NCI-H524 (cell line): ENCODE data around the gene NRARP.

Experiments
- DNase-seq, 2 experiments: peaks; one replicate each; lab custom pipeline; 2025; lab: John Stamatoyannopoulos, UW

Gene NRARP

GRCh38 chr9:137321726-137322361, 19.8 kb upstream of the NRARP start:
- no peak for DNase-seq

DNA sequence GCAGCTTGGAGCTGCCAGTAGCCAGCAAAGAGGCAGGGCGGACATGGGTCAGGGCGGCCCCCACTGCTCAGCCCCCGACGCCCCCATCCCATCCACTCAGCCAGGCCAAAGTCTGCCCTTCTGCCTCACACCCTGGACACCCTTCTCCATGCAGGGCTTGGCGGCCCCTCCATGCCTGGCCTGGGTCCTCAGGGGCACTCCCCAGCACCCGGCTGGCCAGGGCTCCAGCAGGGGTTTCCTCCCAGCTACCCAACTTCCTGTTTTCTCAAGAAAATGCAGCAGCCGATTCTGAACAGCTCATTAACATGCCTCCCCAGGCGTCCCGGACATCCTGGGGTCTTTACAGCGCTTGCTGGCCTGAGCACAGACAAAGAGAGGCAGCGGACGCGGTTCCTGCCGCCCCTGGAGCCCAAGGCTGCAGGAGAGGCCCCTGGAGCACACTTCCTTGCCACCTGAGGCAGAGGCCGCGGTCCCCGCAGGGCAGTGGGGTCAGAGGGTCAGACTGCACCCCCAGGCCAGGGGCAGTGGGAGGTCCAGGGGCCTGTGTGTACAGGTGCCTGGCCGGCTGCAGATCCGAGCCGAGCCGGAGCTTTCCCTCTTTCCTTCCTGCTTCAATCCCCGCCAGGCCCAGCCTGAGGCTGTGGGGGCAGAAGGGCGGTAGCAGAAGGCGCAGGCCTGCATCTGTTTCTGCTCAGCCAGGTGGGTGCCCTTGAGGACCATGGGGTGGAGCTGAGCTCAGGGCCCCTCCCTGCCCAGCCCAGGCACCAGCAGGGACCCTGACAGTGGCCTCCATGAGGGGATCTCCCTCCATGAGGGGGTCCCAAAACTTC, 18.7 kb upstream of the NRARP start:
- DNase-seq, result no peak

GRCh38 chr9:137319739-137320551, 17.9 kb upstream of the NRARP start:
- DNase-seq, result no peak

- no peak for DNase-seq
Observed at GRCh38 chr9:137319011-137319738, 17.1 kb upstream of the NRARP start.

DNA sequence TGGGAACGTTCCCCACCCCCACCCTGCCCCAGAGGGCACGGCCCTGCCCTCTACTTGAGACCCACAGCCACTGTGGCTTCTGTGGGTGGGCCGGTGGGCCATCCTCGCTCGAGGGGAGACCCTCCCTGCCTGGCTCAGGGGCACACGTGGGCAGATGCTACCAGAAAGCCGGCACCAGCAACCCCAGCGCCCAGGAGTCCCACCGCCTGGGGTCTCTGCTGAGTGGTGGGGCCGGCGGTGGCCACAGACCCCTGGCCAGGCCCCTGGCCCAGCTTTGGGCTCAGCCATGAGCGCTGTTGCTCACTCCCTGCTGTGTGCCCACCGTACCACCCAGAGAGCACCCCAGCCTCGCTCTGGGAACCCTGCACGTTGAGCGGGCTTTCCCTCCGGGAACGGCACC, 16.5 kb upstream of the NRARP start:
- DNase-seq, result no peak

GRCh38 chr9:137317718-137318511, 15.8 kb upstream of the NRARP start:
- DNase-seq, result no peak

- no peak for DNase-seq
Observed at GRCh38 chr9:137317021-137317717, 15.1 kb upstream of the NRARP start.

DNA sequence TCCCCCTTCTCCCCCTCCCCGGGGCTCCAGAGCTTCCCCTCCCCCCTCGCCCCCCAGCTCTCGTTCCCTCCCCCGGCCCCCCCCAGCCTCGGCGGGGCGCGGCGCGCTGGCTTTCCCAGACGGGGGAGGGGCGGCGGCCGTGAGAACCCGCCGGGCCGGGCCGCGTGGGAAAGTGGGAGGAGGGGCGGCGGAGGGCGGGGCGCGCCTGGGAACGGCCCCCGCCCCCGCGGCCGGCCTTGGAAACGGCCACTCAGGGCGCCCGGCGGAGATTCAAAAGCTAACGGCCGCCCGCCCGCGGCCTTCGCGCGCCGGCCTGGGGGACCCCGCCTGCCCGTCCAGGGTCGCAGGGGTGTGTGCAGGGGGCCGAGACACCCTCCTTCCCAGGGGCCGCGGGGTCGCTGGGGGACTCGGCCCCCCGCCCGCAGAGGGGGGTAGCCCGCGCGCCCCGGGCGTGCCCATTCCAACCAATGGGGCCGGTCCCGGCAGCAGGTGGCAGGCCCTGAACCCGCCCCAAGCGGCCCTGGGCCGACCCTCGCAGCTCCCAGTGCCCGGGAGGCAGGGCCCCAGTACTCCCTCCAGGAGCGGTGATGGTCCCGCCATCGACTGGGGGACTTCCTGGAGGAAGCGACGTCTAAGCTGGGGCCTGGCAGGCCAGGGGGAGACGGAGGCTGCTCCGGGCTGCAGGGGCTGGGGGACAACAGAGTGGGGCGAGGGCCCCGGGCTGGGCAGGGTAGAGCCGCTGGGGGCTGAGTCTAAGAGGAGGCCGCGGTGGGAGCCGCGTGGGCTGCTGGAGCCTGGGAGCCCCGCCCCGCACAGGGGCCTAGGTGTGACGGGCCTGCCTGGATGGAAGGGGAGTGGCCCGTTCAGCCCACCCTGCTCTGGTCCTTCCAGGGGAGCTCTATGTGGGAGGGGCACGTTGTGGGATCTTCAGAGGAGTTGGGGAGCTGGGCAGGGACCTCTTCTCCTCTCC, 14.2 kb upstream of the NRARP start:
- DNase-seq, result no peak

- no peak for DNase-seq
Observed at GRCh38 chr9:137315581-137316011, 13.5 kb upstream of the NRARP start.

- DNase-seq, result no peak
Observed at GRCh38 chr9:137314561-137315560, 12.8 kb upstream of the NRARP start.

DNA sequence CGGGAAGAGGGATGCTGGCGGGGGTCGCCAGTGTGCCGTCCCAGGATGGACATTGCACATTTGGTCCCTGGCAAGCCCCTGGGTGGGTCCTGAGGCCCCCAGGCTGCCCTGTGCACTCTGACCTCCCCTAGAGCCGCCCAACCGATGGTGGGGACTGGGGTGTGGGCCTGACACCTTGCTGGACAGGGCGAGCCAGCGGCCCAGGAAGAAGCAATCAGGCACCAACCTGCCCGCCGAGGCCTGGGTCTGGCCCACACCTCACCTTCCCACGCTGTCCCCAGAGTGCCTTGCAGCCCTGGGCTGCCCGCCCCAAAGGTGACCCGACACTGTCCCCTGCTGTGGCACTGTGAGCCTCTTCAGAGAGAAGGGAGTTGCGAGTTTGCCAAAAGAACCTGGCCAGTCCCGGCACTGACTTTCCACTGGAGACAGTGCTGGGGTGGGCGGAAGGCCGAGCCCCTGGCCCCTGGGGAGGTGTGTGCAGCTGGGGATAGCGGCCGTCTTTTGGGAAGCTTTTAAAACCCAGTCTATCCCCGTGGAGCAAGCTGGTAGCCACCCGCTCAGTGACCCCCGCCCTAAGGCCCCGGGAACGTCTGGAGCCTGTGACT, 12.0 kb upstream of the NRARP start:
- no peak for DNase-seq

GRCh38 chr9:137313326-137313936, 11.4 kb upstream of the NRARP start:
- DNase-seq, result no peak

DNA sequence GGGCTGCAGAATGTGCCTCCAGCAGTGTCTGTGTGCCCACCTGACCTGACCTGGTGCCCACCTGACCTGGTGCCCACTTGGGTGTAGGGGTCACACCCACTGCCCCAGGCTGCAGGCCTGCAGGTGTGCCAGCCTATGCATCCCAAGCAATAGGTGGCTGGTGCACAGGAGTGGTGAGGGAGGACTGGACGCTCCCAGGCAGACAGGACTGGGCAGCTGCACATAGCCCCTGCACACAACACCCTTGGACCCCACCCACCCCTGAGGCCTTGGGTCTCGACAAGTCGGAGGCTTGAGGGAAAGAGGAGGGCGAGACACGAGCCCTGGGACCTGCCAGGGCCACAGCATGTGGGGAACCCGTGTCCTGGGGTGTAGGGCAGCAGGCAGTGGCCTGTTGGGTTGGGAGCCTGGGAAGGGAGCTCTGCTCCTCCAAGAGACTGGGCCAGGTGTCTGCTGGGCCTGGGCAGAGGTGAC, 10.8 kb upstream of the NRARP start:
- DNase-seq, result no peak

- DNase-seq, result no peak
Observed at GRCh38 chr9:137311986-137312851, 10.1 kb upstream of the NRARP start.

DNA sequence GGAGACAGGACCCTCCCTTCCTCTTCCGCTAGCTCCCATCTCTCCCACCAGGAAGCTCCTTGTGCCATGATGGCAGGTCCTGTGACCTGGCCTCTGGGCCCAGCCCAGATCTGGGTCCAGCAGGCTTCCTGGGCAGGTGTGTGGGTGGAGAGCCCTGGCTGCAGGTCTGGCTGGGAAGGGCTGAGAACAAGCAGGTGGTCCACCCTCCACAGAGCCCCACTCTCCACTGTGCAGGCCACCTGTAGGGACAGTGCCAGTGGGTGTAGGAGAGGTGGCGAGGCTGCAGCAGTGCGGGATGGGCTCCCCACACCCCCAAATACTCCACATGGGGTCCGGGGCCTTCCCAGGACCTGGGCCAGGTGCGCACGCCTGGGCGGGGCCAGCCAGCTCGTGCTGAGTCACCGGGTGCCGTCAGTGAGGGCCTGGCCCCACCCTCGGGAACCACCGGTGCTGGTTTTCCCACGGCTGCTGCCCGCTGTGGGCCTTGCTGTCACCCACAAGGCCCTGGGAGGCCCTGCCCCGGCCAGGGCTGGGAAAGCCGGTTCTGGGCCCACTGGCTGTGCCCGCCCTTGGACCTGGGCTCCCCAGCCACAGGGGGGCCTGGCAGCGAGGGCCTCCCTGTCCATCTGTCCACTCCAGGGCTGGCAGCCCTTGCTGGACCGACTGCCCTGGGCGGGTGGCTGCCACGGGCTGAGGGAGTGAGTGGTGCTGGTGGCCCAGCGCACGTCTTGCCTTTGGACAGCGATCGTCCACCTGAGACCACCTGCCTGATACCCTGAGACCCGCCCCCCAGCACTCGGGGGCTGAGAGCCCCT, 9.3 kb upstream of the NRARP start:
- DNase-seq, result no peak
